NOMO-1 treated with dmso at 0.1 percent for 144 hours (cell line): ENCODE data around the gene STXBP1.

Experiments
- DNase-seq: peaks from one replicate; lab custom pipeline; 2025; ENCODE audit not compliant: unreplicated experiment; lab: John Stamatoyannopoulos, UW

The STXBP1 gene

DNA sequence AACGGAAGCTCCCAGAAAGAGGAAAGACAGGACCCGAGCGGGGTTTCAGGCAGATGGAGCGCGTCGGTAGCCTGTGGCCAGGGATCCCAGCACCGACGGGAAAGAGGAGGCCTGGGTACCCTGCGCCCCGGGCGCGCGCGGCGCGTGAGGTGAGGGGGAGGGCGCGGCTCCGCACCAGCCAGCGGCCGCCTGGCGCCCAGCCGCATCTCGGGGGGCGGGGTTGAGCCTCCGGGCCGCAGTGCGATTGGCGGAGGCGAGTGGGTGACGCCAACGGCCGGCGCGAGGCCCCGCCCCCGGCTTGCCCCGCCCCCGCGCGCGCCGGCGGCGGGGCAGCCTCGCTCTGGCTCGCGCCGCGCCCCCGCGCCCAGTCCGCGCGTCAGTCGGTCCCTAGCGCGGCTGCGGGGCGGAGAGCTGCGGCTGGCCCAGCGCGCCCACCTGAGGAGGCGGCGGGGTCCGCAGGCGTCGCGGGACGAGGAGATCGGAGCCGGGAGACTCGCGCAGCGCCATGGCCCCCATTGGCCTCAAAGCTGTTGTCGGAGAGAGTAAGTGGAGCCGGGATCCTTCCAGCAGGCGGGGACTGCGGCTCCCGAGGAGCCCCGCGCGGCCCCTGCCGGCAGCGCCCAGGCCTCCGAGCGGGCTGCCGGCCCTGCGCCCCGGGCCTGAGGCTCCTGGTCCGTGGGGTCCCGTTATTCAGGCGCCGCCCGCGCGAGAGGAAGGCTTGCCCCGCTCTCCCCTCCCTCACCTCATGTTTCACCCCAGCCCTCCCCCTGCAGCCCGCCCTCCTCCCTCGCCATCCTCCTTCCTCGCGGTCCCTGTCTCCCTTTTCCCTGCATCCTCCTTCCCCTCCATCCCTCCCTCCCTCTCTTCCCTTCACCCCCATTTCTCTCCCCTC lies at the start of gene STXBP1:
Gene STXBP1 (plus strand): TSS at position 379 of the 892 bp plus-strand sequence. CDS start 127 bp downstream, at position 506.
- DNase-seq: peak; percentile 77

DNA sequence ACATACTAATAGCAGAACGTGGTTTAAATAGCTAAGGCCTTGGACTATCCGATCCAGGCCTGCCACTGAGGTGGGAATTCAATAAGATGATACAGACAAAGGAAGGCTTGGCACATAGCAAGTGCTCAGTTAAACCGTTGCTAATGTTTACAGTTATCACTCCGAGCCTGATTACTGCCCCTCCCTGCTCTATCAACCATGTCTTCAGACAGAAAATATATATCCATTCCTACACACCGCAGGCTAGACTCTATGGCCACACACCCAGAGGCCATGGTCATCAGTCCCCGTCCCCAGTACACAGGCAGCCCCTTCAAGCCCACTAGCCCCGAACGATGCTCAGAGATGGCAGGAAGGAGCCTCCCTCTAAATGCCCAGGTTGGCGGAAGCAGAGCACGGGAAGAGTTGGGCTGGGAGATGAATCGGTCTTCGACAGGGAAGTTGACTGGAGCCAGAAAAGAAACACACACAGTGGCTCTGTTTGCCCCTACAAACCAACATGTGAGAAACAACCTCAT lies 49.7 kb upstream of the STXBP1 start:
- DNase-seq: no peak

DNA sequence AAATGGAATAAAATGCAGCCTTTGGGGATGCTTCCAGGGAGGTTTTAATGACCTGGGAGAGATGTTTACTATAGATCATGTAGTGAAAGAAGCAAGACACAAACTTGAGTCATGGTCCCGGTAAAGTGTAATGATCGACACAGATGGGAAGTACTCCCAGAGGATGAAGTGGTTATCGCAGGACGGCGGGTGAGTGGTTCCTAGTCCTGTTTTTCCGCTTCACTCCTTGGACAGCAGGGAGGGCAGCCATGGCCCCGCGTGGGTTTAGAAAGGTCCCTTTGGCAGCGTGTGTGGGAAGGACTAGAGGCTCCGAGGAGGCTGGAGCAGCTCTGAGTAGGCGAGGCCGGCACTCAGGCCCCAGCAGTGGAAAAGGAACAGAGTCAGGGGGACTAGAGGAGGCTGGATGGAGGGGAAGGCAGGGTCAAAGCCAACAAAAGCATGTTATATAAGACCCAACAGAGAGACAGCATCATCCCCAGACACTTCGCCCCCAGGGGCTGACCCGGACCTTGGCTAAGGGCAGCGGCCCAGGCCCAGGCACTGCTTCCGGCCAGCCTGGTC lies 49.2 kb upstream of the STXBP1 start:
- DNase-seq: no peak

DNA sequence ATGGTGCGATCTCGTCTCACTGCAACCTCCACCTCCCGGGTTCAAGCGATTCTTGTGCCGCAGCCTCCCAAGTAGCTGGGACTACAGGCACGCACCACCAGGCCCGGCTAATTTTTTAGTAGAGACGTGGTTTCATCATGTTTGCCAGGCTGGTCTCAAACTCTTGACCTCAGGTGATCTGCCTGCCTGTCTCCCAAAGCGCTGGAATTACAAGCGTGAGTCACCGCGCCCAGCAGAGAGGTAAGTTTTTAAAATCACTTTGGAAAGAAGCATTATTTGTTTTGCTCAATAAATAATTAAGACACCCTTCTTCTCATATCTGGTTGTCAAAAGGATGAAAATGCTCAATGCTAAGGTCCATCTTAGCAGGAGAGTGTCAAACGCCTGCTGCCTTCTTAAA lies 48.5 kb upstream of the STXBP1 start:
- DNase-seq: no peak

DNA sequence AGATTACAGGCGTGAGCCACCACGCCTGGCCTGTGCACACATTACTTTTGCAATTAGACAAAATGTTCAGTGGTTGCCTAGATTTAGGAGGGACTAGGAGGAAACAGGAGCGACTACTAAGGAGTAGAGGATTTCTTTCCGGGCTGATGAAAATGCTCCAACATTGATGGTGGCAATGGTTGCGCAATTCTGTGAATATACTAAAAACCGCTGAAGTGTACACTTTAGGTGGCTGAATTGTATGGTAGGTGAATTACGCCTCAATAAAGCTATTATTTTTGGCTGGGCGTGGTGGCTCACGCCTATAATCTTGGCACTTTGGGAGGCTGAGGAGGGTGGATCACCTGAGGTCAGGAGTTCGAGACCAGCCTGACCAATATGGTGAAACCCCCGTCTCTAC lies 46.8 kb upstream of the STXBP1 start:
- DNase-seq: no peak

DNA sequence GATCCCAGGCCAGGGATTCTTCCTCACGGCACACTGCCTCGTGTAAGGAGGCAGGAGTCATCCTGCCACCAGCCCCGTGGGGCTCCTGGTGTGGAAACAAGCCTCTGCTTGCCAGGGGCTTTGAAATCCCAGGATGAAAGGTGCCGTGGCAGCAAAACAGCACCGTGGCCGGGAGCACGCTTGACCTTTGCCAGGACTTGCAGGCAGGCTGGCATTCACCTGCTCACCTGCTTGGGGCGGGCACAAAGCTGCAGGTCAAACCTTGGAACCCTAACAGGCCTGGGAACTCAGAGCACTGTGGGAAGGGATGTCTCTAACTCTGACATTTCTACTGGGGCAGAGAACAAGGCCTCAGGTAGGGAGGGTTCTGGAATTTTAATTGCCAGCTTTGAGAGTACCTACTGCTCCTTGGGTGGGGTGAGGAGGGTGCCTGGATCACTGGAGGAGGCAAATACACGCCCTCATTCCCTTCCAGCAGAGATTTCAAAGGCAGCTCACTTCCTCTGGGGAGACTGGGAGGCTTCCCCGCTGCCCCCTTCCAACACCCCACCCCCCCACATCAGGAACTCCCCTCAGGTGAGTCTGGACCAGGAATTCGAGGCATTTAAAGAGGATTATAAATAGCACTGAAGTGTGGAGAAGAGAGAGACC lies 45.6 kb upstream of the STXBP1 start:
- no peak for DNase-seq

DNA sequence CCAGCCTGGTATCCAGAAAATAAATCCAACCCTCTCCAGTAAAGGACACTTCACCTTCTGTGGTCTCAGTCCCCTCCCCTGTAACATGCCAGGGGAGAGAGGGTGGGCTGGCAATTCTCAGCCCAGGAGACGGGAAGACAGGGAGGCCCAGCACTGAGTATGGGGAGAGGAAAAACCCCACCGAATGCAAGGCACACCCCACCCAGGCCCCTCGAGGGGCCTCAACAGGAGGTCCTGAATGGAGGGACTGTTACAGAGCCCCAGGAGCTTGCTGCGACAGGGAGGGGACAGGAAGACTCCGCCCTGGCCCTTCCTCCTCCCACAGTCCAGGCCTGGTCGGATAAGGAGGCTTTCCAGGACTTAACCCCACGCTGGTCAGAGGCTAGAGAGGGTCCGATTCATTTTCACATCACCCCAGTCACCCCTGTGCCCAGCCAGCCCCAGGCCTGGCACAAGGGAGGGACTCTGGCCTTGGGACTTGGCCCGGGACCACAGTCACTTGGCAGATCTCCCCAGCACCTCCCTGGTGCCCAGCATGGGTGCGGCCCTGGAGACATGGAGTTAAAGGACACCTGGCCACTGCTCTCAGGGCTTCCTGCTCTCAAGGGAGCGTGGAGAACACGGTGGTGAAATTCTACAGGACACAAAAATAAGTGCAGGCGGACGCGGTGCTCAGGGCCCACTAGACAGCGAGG lies 44.9 kb upstream of the STXBP1 start:
- no peak for DNase-seq

DNA sequence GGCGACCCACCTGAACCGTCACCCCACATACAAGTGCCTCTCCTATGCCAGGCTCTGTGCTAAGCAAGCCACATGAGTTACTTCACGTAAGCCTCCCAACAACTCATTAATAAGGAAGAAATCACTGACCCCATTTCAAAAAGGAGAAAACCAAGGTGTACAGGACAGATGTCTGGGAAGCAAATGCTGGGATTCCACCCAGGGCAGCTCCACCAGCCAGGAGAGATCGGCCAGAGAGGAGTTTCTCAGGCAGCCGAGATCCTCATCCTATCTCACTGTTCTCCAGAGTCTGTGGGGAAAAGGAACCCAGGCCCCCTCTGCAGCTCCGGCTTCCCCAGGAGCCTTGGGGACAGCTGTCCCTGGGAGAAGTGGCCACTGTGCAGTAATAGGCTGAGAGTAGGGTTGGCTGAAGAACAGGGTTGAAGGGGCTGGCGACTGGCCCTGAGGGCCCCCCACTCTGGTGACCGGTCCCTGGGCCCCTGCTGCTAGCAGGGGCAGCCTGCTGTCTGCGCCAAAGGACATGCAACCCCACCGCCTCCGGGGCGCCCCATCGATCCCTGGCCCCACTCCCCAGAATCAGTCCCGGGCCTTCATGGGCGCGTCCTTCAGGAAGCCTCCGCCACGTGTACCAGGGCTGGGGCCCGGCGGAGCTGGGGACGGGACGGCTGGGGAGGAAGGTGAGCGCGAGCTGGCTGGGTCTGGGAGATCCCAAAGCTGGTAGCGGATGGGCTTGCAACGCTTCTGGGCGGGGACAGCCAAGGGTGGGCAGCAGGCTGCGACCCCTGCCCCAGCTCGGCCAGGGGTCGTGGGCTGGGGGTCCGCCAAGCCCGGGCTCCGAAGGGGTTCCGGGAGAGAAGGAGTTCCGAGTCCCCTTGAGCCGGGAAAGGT lies 44.1 kb upstream of the STXBP1 start:
- no peak for DNase-seq

DNA sequence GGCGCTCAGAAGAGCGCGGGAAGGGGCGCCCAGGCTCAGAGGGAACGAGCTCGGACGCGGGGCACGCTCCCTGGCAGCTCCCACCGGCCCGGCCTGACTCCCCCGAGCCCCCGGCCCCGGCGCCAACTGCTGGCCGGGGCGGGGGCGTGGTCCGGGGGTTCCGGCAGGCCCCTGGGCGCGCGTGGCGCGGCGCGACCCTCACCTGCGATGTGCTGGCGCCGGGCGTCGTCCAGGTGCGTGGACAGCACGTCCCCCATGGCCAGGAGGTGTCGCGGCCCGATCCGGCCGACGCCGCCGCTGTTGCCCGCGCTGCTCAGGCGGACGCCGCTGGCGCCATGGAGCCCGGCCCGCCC lies 43.5 kb upstream of the STXBP1 start:
- no peak for DNase-seq

DNA sequence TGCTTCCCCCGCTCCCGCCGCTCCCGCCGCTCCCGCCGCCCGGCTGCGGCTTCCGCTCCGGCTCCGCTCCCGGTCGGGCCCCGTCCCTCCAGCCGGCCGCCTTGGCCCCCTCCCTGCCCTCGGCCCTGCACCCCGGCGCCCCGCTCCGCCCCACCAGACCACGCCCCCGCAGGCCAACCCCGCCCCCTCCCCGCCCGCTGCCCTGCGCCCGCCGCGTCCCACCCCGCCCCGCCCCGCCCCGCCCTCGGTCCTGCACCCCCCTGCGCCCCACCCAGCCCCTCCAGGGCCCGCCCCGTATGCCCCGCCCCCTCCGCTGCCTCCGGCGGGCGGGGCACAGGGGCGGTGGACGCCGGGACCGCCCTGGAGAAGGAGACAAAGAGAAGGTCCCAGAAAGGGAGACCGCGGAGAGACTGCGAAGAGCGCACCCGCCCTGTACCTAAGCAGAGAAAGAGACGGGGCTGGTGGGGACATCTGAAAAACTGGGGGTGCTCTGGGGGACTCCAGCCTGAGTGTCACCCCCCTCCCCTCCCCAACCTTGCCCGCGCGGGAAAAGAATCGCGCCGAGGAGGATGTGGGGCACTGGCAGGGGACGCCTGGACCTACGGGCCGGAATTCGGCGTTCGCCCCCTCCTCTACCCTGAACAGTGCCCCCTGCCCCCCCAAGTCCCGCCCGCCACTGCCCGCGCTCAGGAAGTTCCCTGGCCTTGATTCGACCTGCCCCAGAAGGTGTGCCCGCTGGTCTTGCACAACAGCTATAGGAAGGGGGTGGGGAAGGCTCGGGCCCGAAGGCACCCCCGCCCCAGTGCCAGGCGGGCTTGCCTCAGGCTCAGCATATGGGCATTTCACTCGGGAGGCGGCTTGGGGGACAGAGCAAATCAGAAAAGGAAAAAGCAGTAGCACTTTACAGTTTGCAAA lies 42.8 kb upstream of the STXBP1 start:
- DNase-seq: peak; percentile 45

DNA sequence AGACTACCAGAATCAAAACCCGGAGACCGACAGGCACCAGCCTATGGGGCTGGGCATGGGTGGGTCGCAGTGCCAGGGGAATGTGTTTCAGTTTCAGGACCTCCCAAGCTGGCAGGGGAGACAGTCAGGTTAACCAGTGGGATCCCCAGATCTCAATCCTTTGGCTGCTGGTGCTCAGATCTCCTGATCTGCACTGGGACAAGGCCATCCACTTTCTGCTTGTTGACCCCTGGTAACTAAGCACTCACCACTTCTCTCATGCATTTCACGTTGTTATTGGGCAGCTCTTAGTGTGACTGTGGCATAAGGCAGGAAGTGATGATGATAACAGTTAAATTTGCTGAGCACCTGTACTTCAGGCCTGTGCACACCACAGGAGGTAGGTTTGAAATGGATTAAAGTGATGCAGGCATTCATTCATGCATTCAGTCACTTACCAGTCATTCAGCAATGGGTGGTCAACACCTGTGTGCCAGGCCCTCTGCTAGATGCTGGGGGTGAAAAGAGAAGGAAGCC lies 42.1 kb upstream of the STXBP1 start:
- DNase-seq: no peak

DNA sequence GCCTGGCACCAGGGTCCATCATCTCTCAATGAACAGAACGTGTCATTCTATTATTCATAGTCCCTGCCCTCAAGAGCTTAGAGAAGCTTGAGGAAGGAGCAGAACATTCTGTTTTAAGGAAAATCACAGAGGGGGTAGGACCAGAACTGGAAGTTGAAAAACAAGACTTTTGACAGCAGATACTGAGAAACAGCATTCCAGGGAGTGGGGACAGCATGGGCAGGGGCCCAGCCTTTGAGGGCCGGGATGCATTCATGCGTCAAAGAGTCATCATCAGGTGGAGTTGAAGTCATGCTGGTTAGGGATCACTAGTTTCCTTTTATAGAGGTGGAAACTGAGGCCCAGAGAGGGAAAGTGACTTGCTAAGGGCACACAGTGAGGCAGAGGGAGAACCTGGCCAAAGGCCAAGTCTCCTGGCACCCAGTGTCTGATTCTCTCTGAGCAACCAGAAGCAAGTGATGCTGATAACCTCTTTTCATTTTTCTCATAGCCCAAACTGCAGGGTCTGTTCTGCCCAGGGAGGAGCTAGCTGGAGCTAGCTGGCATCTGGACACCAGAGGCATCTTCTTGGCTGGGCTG lies 41.5 kb upstream of the STXBP1 start:
- no peak for DNase-seq

DNA sequence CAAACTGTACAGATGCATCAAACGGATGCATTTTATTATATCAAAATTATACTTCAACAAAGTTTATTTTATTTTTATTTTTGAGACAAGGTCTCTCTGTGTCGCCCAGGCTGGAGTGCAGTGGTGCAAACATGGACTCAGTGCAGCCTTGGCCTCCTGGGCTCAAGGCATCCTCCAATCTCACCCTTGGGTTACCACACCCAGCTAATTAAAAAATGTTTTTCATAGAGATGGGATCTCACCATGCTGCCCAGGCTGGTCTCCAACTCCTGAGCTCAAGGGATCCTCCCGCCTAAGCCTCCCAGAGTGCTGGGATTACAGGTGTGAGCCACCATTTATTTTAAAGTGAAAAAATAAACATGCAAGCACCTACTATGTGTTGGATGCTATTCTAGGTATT lies 40.1 kb upstream of the STXBP1 start:
- no peak for DNase-seq

DNA sequence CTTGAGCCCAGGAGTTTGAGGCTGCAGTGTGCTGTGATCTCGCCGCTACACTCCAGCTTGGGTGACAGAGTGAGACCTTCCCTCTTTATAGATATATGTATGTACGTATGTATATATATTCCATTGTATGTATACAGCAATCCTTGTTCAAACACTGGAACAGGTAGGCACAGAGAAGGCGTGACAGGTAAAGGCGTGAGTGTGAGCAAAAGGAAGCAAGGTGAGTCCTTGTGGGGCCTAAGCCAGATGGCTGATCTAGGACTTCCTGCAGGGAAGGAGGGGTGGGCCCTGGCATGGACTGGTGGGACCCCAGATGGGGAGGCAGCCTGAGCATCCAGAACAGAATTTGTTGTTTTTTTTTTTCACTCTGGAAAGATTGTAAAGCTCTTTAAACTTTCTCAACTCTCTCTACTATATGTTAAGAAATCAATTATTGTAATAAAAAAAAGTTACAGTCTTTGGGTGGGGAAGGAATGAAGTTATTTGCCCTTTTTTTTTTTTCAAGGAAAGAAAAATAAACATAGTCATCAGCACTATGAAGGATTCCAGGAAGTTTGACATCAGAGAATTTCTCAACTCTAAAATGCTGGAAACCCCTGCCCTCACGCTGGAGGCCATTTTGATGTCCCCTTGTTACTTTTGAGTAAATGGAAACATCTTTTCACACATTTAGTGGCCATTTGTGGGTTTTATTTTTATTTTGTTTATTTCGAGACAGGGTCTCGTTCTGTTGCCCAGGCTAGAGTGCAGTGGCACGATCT lies 38.9 kb upstream of the STXBP1 start:
- no peak for DNase-seq

DNA sequence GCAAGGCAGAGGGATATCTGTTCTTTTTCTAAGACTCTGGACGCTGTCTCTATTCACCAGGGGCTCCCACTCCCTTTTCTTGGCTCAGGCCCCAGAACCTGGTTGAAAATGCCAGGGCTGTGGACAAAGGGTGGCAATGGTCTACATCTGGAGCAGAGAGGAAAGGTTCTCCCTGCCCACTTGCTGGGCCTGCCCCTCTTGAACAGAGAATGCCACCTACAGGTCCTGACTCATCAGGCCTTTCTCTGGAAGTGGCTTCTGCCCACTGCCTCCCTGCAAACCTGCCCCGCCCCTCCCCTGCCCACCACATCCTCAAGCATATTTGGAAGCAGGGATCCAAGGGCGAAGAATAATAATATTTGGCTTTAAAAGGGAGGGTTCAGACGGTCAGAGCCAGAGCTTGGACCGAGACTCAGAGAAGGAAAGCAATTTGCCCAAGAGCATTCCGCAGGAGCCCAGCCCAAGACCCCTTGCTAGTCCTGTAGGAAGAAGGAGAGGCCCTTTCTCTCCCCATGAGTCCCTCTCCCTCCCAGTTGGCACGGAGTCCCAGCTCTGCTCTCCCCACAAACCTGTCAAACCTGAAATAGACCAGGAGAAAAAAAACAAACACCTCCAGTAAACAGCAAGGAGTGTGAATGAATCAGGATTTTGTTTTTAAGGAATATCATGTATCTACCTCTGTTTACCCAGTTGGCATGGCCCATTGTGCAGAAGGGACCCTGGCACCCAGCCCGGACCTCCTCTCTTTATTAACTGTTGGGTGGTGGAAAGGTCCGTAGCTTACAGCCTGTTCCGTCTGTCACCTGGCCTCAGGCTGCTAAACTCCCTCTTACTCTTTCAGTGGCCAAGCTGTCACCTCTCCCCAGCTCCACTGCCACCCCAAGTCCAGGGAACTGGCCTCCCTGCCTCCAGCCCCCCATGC lies 37.7 kb upstream of the STXBP1 start:
- DNase-seq: no peak

DNA sequence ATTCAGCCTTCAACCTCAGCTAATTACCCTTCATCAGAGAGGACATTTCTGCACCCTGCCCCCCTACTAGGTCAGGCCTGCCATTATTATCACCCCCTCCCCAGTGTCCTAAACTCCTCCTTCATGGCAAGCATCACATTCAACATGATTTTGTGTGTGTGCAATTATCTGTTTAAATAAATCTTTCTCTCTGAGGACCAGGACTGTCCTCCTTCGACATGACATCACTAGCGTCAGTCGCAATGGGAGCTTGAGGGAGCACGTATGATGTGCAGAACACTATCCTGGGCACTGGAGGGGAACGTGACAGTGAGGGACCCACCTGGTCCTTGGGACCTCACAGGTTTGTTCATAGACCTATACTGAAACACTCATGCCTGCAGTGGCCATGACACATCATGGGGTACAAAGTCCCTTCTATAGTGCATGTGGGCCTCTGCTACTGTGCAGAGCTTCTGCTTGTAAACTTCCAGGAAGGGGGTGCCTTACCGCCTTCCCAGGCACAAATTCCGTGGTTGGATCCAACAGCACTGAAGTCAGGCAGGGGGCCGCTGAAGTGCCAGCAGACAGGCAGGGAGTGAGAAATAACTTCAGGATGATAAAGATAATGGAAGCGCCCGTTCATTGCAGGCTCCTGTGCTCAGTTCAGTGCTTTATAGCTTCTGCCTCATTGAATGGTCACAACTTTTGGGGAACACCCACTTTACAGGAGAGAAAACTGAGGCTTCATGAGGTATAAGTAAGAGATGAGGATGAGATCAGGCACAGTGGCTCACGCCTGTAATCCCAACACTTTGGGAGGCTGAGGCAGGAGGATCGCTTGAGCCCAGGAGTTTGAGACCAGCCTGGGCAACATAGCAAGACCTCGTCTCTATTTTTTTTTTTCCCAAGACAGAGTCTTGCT lies 36.0 kb upstream of the STXBP1 start:
- DNase-seq: no peak
